OCI-LY3 (cell line): ENCODE data around the gene TYW5.

Experiments used
- EZH2phosphoT487 ChIP-seq: fragments of 200-600 bp; shearing (Covaris generic); IDR thresholded peaks from 2 replicates; pipeline ENCODE4 v1.6.1; 2018; ENCODE audit warnings: antibody characterized with exemption, mixed run types, low read depth
- TF ChIP-seq, protein P1 (sequence below): fragments of 200-600, 300-600 bp; sonication (generic); IDR thresholded peaks from 2 replicates; pipeline ENCODE4 v1.5.1; 2014; ENCODE audit warnings: antibody characterized with exemption, low read length, low read depth

DNA sequence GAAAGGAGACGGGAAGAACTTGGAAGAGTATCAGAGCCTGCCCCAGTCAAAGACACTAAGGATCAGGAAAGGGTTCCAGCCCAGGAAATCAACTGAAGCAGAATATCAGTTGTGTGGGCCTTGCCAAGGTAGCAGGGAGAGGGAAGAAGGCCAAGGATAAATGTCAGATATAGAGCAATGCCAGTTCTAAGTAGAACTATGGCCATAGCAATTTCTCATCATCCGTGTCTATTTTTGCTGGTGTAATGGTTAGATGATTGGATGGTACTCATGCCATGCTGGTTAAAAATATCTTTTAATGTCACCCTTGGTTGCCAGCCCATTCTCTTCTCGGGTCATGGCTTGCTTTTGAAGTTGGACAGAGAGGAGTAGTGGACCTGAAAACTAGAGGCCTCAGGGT is 42.0 kb upstream of the TYW5 start:
- TF ChIP-seq, protein P1, sequence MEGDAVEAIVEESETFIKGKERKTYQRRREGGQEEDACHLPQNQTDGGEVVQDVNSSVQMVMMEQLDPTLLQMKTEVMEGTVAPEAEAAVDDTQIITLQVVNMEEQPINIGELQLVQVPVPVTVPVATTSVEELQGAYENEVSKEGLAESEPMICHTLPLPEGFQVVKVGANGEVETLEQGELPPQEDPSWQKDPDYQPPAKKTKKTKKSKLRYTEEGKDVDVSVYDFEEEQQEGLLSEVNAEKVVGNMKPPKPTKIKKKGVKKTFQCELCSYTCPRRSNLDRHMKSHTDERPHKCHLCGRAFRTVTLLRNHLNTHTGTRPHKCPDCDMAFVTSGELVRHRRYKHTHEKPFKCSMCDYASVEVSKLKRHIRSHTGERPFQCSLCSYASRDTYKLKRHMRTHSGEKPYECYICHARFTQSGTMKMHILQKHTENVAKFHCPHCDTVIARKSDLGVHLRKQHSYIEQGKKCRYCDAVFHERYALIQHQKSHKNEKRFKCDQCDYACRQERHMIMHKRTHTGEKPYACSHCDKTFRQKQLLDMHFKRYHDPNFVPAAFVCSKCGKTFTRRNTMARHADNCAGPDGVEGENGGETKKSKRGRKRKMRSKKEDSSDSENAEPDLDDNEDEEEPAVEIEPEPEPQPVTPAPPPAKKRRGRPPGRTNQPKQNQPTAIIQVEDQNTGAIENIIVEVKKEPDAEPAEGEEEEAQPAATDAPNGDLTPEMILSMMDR = no peak
- no peak for TF ChIP-seq EZH2phosphoT487
